NB4 (cell line): ENCODE data around the gene TBC1D22A.

Experiments
- DNase-seq: peaks from one replicate; pipeline ENCODE4 v3.0.0; 2010; ENCODE audit warnings: low read depth
- H3K4me3 ChIP-seq: one replicate; pipeline ENCODE4 v1.5.1; 2011; ENCODE audit warnings: mild to moderate bottlenecking, low read depth, low read length, moderate library complexity
- MYC ChIP-seq: IDR thresholded peaks from 2 replicates; pipeline ENCODE4 v1.6.1; 2011; ENCODE audit warnings: low read depth, low read length
- POLR2A ChIP-seq: IDR thresholded peaks from 2 replicates; pipeline ENCODE4 v1.6.1; 2011; ENCODE audit warnings: mild to moderate bottlenecking; ENCODE audit not compliant: insufficient read length; ENCODE audit errors: extremely low read depth
- TF ChIP-seq, protein P1 (sequence below): IDR thresholded peaks from 2 replicates; pipeline ENCODE4 v1.6.1; 2011; ENCODE audit warnings: low read depth, low read length
- TF ChIP-seq, protein P2 (sequence below): IDR thresholded peaks from one replicate; pipeline ENCODE4 v1.5.1; 2012; ENCODE audit warnings: low read depth, low read length

The TBC1D22A gene

DNA sequence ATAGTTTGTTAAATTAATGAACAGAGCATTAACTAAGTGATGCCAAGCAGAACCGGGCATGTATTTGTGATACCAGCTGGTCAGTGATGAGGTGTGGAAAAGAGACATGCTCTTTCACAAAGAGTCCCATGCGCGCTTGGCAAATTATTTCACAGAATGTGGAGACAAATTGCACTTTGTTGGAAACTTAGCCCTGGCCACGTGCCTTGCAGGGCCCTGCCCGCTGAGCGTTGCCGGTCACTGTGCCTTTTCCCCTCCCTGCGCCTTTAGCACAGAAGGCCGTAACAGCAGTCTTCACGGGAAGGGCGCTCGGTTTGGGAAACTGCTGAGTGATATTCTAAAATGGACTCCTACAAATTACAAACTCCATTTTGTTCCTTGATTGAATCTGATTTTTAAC is 235.9 kb downstream of the TBC1D22A start:
- TF ChIP-seq, protein P1, sequence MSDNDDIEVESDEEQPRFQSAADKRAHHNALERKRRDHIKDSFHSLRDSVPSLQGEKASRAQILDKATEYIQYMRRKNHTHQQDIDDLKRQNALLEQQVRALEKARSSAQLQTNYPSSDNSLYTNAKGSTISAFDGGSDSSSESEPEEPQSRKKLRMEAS = no peak
- TF ChIP-seq MYC = no peak
- TF ChIP-seq, protein P2, sequence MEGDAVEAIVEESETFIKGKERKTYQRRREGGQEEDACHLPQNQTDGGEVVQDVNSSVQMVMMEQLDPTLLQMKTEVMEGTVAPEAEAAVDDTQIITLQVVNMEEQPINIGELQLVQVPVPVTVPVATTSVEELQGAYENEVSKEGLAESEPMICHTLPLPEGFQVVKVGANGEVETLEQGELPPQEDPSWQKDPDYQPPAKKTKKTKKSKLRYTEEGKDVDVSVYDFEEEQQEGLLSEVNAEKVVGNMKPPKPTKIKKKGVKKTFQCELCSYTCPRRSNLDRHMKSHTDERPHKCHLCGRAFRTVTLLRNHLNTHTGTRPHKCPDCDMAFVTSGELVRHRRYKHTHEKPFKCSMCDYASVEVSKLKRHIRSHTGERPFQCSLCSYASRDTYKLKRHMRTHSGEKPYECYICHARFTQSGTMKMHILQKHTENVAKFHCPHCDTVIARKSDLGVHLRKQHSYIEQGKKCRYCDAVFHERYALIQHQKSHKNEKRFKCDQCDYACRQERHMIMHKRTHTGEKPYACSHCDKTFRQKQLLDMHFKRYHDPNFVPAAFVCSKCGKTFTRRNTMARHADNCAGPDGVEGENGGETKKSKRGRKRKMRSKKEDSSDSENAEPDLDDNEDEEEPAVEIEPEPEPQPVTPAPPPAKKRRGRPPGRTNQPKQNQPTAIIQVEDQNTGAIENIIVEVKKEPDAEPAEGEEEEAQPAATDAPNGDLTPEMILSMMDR = no peak
- TF ChIP-seq POLR2A = no peak
- DNase-seq = no peak
- no peak overlapping the region for H3K4me3 ChIP-seq

DNA sequence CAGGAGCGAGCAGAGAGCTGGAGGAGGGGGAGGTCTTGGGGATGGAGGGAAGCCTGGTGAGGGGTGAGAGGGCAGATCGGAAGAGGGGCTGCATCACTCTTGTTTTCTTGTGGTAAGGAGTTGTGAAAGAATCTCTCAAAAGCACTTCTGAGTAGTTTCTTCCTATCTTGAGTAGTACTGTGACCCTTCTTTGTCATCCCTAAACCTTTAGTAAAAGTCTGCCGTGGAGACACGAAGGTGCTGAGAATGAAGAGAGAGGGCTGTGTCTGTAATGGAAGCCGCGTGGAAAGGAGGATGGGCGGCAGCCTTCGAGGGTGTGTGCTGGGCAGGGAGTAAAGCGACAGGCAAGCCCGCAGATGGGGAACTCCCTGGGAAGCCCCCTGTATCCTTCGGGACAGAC is 237.8 kb downstream of the TBC1D22A start:
- DNase-seq = no peak
- TF ChIP-seq, protein P1 = no peak
- TF ChIP-seq, protein P2 = no peak
- no peak for TF ChIP-seq MYC
- TF ChIP-seq POLR2A = no peak
- no peak overlapping the region for H3K4me3 ChIP-seq

DNA sequence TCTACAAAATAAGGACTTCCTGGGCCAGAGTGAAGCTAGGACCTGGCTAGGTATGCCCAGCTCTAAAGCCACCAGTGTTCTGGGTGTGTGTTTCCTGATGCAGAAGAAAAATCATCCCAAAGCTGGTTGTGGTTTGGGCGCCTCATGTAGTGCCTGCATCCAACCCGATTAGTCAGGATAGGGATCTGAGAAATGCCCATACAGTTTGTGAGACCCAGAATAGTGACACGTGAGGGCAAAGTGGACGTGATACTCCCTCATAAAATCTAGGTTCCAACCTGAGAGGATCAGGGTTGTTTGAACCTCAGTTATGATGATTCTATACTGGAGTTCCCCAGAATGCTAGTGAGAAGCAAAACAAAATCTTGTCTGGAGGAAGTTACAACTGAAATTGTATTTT is 238.4 kb downstream of the TBC1D22A start:
- no peak for TF ChIP-seq MYC
- TF ChIP-seq, protein P1 = no peak
- TF ChIP-seq, protein P2 = no peak
- H3K4me3 ChIP-seq = no peak overlapping the region
- no peak for DNase-seq

DNA sequence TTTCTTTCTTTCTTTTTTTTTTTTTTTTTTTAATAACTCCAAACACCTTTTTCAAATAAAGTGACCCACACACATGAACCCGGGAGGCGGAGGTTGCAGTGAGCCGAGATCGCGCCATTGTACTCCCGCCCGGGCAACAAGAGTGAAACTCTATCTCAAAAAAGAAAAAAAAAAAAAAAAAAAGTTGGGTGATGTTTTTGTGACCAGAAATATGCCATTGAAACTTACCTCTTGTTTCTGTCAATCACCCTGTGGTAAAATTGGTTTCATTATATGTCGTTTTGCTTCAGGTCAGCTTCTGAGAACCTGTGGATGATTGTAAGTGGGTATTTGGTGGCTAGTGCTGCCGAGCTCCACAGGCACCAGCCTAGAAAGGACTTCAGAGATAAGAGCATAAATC is 238.8 kb downstream of the TBC1D22A start:
- no peak for DNase-seq
- TF ChIP-seq, protein P2 = no peak
- no peak for TF ChIP-seq POLR2A
- no peak for TF ChIP-seq MYC
- TF ChIP-seq, protein P1 = no peak
- H3K4me3 ChIP-seq = no peak overlapping the region

DNA sequence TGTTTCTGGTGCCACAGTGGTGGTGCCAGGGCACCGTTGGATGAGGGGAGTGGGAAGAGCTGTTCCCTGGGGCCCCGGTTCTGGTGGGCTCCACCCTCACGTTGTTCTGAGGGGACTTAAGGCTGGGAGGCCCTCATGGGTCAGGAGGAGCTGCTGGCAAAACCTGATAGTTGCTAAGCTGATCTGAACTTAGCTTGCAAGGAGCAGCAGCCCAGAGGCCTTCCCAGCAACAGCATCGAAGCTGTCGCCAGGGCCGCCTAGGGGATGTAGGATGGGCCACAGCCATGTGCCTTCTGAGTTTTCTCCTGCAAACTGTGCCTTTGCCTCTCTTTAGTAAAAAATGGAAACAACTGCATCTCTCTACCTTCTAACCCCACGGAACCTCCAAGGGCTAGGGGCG is 240.2 kb downstream of the TBC1D22A start:
- no peak overlapping the region for H3K4me3 ChIP-seq
- TF ChIP-seq MYC = no peak
- TF ChIP-seq, protein P2 = no peak
- TF ChIP-seq POLR2A = no peak
- TF ChIP-seq, protein P1 = no peak
- no peak for DNase-seq
